ENCODE data around the gene CLCN7.

- TF ChIP-seq CTCF (IDR thresholded peaks at IDR 0.05; ENCODE audit: low read depth, low read length) (no peak), EZH2phosphoT487 (IDR thresholded peaks at IDR 0.05; ENCODE audit: low read depth) (no peak)
These were observed 15.9 kb downstream of the CLCN7 start for GRCh38 chr16:1458977-1459341.

All from OCI-LY3 (cell line).